Stimulated activated CD4-positive, alpha-beta T cell treated with anti-CD3 and anti-CD28 coated beads, Interleukin-15, amount 100 ng/mL, for 24 hours (primary cell): ENCODE results near the gene LIN28A.

Source experiments
- DNase-seq: peaks from one replicate; pipeline ENCODE4 v3.0.0-alpha.2; 2020

LIN28A gene

DNA sequence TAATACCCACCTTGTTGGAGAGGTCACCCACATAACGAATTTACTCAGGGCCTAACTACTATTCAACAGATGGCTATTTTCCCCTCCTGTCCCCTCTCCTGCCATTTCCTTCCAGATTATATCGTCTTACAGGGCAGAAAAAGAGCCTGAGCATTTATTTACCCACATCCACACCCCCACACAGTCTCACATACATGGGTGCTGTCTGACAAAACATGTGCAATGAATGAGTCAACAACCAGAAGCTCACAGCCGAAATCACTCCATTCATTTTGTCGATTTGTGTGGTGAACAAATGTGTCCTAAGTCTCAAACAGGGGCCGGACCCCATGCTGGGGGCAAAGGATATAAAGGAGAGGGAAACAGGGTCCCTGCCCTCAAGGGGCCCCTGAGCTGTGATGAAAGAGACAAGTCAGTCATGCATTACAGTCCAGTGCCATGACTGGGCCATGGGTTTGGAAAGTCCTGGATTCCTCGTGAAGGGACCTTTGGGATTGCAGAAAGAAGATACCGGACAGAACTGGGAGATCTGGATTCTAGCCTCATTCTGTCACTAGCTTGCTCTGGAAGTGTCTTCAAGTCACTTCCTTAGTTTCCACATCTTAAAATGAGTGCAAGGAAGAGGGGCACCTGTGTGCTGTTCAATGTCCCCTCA lies 21.7 kb upstream of the LIN28A start:
- no peak for DNase-seq

DNA sequence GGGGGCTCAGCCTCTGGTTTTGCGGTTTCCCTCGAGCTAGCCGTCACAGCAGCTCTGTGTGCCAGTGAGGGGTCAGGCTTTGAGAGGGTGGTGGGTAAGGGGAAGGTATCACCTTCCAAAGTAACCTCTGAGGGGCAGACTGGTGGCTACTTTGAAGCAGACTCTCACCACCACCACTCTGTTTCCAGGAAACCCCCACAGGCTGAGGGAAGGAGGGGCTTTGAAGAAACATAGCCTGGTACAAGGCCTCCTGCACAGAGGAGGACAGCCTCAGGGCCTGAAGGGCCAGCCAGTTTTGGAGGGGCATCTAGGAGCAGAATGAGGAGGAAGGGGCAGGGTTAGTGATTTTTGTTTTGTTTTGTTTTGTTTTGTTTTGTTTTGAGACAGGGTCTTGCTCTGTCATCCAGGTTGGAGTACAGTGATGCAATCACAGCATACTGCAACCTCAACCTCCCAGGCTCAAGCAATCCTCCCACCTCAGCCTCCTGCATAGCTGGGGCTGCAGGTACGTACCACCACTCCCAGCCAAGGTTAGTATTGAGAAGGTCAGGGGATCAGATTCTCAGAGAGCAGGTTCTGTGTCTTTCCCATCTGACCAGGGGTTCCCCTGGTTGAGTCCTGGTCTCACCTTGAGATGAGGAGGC lies 20.9 kb upstream of the LIN28A start:
- DNase-seq: no peak

DNA sequence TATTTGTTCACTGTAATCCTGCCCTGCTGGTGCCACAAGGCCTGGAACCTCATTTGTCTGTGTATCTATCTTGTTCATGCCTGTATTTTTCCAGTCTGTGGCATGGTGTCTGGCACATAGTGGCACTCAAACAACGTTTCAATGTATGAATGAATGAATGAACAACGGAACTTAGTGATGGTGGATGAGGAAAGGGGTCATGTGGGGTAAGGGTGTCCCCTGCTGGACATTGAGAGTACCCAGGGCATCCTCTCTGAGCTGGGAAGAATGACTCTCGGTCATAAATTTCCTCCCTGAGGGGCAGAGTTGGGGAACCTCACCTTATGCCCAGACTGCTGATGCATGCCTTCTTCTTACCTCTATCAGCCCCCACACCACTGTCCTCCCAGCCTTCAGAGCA lies 19.2 kb upstream of the LIN28A start:
- DNase-seq: peak; percentile 46

DNA sequence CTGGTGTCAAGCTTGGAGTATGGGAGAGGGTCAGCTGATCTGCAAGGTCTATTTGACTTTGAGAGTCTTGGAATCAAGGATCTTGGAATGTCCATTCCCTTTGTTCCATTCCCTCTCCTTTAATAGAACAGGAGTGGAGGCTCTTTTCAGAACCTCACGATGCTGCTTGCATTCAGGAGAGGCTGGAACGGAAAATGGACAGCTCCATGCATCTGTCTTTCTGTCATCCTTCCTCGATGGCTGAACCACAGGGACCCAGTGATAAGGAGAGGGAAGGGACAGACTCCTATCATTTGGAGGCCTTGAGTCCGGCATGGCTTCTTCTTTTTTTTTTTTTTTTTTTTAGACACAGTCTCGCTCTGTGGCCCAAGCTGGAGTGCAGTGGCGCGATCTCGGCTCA lies 14.9 kb upstream of the LIN28A start:
- no peak for DNase-seq

DNA sequence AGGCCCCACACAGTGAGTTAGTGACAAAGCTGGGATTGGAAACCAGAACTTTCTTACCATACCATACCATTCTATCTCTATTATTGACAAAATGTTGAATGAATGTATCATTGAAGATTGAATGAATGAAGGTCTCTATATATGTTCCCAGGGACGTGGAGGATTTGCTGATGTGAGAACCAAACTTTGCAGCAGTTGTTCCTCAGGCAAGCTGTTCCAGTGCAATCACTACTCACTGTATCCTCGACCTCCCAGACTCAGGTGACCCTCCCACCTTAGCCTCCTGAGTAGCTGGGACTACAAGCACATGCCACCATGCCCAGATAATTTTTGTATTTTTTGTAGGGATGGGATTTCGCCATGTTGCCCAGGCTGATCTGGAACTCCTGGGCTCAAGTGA lies 11.6 kb upstream of the LIN28A start:
- DNase-seq: no peak

DNA sequence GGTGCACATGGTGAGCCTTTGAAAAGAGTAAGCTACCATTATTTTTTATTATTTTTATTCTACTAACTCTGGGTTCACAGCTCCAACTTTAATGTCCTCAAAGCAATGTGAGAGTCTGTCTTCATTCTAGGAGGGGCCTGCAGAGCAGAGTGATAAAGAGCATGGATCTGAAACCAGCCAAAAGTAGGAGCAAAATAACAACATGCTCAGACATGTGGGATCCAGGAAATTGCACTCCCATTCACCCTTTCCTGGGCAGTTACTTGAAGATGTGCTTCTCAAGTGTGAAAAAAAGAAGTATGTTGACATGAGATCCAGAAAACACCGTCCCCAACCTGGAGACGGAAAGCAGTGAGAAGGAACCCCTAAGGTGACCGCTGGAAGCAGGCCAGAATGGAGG lies 8.7 kb upstream of the LIN28A start:
- DNase-seq: no peak

DNA sequence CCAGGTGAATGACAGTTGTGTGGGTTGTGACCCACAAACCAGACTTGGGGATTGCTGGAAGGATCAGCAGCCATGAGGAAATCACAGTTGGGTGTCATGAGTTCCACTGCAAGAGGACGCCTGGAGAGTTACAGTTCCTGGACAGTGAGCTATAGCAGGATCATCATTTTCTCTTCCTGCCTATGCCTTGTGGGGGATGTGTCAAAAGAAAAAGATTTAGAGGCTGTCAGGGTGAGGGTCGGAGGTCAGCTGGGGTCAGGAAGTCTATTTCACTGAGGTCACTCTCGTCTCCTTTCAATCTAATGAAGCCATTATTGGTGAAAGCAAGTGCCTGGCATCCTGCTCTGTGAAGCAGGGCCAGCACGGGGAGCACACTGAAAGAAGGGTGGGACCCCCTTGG lies 7.0 kb upstream of the LIN28A start:
- no peak for DNase-seq

DNA sequence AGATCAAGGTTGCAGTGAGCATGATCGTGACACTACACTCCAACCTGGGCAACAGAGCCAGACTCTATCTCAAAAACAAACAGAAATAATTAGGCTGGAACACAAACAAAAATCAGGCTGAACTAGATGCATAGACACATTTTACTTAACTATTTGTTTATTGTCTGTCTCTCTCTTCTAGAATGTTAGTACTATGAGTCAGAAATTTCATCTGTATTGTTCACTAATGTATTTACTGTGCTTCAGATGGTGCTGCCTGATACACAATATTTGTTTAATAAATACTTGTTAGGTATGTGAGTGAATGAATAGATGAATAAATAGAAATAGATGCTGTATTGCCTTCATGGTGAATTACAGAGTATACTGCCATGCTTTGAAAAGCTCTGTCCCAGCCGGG lies 6.0 kb upstream of the LIN28A start:
- DNase-seq: no peak

DNA sequence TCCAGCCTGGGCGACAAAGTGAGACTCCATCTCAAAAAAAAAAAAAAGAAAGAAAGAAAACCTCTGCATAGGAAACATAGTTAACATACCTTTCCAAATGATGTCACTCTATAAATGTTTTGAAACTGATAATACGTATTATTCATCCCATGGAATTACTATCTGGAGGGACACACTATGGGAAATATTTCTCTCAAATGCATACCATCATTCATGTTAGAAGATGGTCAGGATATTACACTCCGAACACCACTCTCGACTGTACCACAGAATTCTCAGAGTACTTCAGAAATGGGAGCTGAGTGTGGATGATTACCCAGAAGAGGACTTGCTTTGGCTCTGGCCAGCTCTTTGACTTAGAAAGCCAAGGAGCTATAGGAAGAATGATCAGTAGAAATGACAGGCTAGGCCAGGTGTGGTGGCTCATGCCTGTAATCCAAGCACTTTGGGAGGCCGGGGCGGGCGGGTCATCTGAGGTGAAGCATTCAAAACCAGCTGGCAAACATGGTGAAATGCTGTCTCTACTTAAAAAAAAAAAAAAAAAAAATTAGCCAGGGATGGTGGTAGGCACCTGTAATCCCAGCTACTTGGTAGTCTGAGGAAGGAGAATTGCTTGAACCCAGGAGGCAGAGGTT lies 5.2 kb upstream of the LIN28A start:
- no peak for DNase-seq

DNA sequence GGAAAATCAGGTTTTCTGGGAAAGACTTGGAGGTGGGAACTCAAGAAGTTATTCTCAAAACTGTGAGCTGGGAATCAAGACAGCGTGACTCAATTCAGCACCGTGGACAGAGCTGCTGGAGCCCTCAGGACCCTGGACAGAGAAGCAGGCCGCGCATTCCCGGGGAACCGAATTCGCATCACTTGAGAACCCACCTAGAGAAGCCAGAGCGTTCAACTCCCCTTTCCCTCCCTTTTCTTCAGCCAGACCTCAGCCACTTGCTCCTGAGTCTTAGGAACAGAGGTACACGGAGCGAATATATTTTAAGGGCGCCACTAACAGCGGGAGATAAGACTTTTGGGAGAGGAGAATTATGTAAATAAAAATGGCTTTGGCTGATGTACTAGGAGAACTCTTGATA lies 2.0 kb upstream of the LIN28A start:
- peak; percentile 76 for DNase-seq

DNA sequence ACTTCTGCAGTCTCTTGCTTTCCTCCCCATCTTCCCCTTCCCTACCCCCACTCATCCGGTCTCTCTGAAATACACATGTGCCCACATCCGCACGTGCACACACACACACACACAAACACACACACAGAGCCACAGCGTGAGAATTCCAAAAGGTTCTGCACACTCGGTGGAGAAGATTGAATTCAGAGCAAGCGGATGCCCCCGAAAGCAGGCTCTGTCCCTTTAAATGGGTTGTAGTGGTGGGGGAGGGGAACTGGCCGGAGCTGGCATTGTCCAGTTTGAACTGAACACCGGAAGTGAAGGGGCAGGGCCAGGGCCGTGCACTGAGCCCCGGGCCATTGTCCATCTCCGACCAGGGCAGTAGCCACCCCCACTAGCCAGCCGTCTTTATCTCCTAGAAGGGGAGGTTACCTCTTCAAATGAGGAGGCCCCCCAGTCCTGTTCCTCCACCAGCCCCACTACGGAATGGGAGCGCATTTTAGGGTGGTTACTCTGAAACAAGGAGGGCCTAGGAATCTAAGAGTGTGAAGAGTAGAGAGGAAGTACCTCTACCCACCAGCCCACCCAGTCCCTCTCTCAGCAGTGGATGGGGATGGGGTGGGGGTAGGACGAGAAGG lies 1.3 kb upstream of the LIN28A start:
- no peak for DNase-seq

DNA sequence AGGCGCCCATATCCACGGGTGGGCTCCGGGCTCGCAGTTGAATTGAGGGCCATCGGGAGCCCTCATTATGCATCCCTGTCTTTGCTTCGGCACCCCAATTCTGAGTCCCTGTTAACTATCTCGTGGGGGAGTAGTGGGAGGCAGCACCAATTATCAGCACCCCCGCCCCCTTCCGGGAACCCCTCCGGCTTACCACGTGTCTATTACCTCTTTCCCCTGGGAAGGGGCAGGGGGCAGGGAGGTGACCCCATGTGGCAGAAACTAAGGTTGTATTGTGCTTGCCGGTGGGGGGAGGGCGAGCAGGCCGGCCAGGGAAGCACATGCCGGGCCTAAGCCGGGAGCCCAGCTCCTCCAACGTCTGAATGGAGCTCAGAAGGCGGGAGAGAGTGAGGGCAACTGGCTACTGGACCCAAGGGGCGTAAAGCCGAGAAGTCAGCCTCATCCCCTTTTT lies 1.0 kb downstream of the LIN28A start:
- no peak for DNase-seq

DNA sequence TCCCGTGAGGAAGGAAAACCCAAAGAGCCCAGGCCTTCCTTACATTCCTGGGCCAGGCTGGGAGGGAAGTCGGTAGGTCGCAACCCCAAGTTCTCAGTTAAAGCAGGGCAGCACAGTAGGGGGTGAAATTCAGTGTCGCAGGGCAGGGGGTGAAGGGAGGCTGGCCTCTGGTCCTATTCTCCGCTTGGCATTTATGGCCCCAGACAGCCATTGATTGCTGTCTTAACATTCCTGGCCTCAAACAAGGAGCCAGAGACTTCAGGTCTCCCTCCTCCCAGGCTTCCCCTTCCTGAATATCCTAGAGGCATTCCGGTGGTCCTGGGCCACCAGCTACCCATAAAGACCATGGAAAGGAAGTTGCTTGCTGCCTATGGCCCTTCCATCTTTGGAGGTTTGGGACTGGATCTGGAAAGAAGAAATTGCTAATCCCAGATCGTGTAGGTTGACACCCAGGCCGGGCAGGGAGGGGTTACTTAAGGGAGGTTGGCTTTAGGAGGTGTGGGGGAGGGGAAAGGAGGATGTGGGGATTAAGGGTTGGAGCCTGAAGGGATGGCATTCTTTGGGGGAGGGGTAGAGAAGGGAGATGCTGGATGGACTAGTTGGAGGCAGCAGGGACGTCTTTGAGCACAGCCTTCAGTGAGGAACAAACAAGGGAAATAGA lies 1.7 kb downstream of the LIN28A start:
- DNase-seq: no peak

DNA sequence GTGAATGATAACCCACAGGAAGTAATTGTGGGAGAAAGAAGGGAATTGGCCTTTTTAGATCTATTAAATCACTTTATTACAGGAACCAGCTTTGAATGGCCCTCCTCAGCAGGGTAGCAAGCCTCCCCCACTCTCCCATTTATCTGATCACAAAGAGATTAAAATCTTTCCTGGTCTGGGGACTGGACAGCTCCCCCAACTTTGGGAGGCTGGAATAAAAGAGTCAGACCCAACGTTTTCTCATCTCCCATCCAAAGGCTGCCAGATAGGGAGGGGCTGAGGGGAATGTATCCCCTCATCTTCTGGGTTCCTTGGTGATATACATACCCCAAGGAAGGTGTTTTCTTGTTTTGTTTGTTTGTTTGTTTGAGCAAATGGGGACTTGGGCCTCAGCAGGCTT lies 2.4 kb downstream of the LIN28A start:
- DNase-seq: no peak

DNA sequence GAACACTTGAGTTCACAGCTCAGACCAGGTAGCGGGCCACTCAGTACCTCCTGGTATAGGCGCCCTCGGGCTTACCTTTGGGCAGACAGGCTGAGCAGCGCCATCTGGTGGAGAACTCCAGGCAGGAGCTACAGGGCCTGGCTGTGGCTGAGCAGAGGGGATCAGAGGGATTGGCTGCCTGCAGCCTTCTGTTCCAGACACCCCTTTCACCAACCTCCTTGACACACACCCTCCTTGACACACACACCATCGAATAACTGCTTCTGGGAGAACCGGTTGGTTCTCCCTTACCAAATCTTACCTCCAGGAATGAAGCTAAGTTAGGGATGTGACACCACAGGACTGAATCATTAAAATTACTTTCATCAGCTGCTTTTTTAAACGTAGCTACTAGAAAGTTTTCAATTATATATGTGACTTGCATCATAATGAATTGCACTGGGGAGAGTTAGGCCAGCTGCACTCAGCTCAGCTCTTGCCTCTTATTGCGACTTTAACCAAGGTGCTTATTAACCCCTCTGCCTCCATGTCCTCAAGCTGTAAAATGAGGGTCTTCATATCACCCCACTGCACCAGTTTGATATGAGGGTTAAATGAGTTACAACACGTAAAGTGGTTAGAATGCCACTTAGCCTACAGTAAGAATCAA lies 6.6 kb downstream of the LIN28A start:
- peak; percentile 91 for DNase-seq

DNA sequence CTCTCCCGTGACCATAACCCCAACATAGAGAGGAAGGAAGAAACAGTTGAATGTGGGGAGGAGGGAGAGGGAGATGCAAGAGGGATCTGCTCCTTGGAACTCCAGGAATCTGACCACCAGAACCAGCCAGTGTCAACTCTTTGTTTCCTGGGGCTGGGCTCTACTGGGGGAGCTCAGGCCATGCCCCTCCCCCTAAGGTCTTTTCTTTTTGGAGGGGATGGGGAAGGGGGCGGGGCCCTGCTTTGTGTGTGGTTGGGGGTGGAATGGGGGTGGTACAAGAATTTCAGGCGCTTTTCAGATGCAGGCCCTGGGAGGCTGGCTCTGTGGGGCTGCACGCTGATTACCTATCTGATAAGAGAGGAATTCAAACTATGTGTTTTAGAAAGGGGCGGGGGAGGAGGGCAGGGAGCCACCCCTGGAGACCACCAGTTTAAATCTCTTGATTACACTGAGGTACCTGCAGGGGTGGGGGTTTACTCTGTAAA lies 8.3 kb downstream of the LIN28A start:
- no peak for DNase-seq

DNA sequence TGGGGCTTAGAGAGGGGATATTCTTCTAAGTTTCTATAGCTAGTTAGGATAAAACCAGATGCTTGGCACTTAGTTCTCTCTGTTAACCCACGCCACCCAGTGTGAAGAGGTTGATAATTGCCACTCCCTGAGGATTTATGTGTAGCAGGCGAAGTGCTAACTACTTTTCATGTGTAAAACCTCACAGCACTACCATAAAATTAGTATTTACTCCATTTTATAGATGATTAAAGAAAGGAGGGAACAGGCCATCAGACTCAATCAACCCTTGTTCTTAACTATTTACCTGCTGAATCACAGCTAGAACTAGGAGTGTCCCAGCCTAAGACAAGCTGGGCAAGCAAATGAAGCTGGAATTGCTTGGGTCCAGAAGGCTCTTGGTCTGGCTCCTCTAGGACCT lies 8.9 kb downstream of the LIN28A start:
- DNase-seq: no peak

DNA sequence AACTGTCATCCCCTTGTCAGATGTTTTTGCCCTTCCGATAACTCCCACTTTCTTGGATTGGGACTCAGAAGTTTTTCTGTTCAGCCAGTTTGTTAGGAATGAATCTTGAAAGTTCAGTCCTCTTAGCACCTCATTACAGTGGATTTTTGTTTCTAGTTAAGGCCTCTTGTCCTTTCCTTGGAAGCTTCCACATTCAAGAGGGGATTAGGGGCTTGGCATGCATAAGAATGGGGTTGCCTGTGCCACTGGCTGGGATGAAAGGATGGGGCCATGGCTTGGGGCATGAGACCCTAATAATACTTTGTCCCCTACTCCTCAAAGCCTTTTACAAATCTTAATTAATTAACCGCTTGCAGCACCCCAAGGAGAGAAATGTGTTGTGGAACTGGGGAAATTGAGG lies 19.1 kb downstream of the LIN28A start:
- no peak for DNase-seq

DNA sequence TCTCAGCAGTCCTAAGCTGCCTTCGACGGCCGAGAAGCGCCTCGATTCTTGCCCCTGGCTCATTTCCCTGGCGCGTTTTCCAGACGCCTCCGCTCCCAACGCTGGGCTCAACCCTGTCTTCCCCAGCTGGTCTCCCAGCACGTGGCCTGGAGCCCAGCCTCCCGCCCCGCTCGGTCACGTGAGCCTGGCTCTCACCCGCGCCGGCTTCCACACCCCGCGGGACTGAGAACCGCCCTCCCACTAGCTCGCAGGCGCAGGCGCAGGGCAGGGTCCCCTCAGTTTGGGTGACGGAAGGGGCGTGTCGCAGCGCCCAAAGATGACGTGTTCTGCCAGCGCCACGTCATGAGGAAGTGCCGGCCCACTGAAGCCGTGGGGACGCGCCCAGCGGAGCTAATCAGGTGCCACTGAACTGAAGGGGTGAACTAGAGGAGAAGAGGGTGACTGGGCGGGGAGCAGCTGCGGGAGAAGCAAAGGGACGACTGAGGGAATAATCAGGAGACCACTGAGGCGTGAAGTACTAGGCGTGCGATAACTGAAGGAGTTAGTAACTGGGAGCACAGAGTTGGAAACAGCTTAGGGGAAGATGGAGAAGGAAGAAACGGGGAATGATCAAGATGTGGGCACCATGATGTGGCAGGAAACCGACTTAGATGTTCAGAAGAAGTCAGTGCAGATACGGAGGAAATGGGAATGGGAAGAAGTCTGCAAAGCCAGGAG lies 21.5 kb downstream of the LIN28A start, which contains the start of gene DHDDS:
TSS of gene DHDDS (plus strand) at position 343 of the 717 bp plus-strand sequence. CDS start 625 bp downstream, outside the sequence.
- peak; percentile 99 for DNase-seq

DNA sequence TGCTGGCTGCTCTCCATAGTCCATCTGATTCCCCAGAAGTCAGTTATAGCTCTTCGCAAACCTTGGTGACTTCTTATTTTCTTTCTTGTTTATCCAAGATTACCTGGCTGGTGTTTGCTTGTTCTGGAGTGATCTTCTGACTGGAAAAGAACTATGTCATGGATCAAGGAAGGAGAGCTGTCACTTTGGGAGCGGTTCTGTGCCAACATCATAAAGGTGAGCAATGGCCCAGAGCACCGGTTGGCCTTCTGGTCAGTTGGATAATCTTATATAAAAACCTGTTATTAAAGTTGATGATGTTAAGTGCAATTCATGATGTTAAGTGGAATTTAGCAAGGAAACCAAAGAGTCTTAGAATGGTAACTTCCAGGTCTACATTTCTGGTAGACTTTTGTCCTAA lies 22.2 kb downstream of the LIN28A start:
- no peak for DNase-seq

DNA sequence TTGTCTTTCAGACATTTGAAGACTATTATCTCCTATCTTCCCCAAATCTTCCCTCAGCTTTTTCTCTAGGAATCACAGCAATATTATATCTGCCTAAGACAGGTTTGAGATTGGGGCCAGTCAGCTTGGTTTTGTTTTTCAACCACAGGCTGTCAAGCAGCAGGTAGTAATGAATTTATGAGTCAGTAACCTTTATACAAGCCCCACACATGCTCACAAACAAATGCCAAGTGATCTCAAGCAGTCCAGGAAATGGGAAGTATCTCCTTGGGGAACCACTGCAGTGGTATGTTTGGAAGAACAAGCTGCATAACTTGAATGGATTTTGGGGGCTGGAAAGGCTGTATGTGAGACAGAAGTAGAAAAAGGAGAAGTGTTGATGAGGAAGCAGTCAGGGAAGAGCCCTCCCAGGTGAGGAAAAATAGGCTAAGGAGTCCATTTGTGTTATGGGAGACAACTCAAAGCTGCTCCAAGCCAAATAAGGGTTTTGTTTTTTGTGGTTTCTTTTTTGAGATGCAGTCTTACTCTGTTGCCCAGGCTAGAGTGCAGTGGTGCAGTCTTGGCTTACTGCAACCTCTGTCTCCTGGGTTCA lies 23.6 kb downstream of the LIN28A start:
- no peak for DNase-seq

DNA sequence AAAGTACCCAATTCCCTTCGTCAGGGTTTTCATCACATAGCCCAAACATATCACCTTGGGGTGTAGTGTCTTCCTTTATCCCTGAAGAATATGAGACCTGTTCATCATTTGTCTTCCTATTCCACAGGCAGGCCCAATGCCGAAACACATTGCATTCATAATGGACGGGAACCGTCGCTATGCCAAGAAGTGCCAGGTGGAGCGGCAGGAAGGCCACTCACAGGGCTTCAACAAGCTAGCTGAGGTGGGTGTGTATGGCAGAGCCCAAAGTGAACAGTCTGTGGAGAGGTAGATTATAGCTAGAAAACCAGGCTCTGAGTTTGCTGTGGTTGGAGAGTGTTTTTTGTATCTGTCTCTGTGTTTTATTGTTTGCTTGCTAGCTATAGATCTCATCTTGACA lies 27.4 kb downstream of the LIN28A start:
- no peak for DNase-seq
